ENCODE measurements around the gene ANKRD13D. TPM values are rescaled to one million over a fixed set of nuclear protein-coding genes. Genes with fewer than 3 reads are reported as not detected.
A peak's percentile ranks its signal among the peaks of the same experiment; 100 is the strongest.

Gene ANKRD13D
- total RNA-seq, 2 donors from 2014 or later, result 66.6 to 101 TPM

GRCh38 chr11:67282155-67282875, 6.8 kb upstream of the ANKRD13D start:
- Histone ChIP-seq H3K36me3 (peaks cover 75% of the 10 kb centered on the region), H3K9me3 (no peaks in the 10 kb centered on the region), H3K27me3 (replicated peaks; ENCODE audit: insufficient read depth) (no peaks in the 10 kb centered on the region), H3K4me1 (ENCODE audit: control insufficient read depth in 1 of 2, low read depth in 2 of 2) (peaks cover 13 to 30% of the 10 kb centered on the region in 2 donors), H3K27ac (peak overlapping the region in 1 of 2 donors; percentile 43), H3K4me3 (no peak overlapping the region)
- TF ChIP-seq CTCF (IDR thresholded peaks at IDR 0.05), result no peak
- DNase-seq (ENCODE audit: low spot score) (no peak), ATAC-seq (ENCODE audit: insufficient number of reproducible peaks, low FRiP score, low read depth) (no peak)

GRCh38 chr11:67282876-67283371, 6.2 kb upstream of the ANKRD13D start:
- peaks cover 75% of the 10 kb centered on the region for H3K36me3 ChIP-seq
- ATAC-seq (ENCODE audit: insufficient number of reproducible peaks, low FRiP score, low read depth) (no peak), DNase-seq (ENCODE audit: low spot score) (no peak)
- TF ChIP-seq CTCF (IDR thresholded peaks at IDR 0.05), result no peak
- H3K4me3 ChIP-seq, result no peak overlapping the region
- H3K9me3 ChIP-seq, result no peaks in the 10 kb centered on the region
- peaks cover 15 to 30% of the 10 kb centered on the region in 2 donors for H3K4me1 ChIP-seq (ENCODE audit: control insufficient read depth in 1 of 2, low read depth in 2 of 2)
- H3K27ac ChIP-seq, result peak overlapping the region in 1 of 2 donors; percentile 43
- H3K27me3 ChIP-seq (replicated peaks; ENCODE audit: insufficient read depth), result no peaks in the 10 kb centered on the region

GRCh38 chr11:67283481-67283963, 5.6 kb upstream of the ANKRD13D start:
- no peak overlapping the region for H3K27ac ChIP-seq
- ATAC-seq (ENCODE audit: insufficient number of reproducible peaks, low FRiP score, low read depth) (no peak), DNase-seq (ENCODE audit: low spot score) (no peak)
- H3K9me3 ChIP-seq, result no peaks in the 10 kb centered on the region
- TF ChIP-seq CTCF (IDR thresholded peaks at IDR 0.05), result no peak
- H3K4me3 ChIP-seq, result no peak overlapping the region
- peaks cover 75% of the 10 kb centered on the region for H3K36me3 ChIP-seq
- no peaks in the 10 kb centered on the region for H3K27me3 ChIP-seq (replicated peaks; ENCODE audit: insufficient read depth)
- H3K4me1 ChIP-seq (ENCODE audit: control insufficient read depth in 1 of 2, low read depth in 2 of 2), result peaks cover 11 to 30% of the 10 kb centered on the region in 2 donors

GRCh38 chr11:67284811-67285540, 4.1 kb upstream of the ANKRD13D start:
- Histone ChIP-seq H3K4me1 (ENCODE audit: control insufficient read depth in 1 of 2, low read depth in 2 of 2) (peaks cover 12 to 27% of the 10 kb centered on the region in 2 donors), H3K4me3 (no peak overlapping the region), H3K27me3 (replicated peaks; ENCODE audit: insufficient read depth) (no peaks in the 10 kb centered on the region), H3K27ac (peak overlapping the region in 1 of 2 donors; percentile 26), H3K36me3 (peaks cover 63% of the 10 kb centered on the region), H3K9me3 (no peaks in the 10 kb centered on the region)
- no peak for TF ChIP-seq CTCF (IDR thresholded peaks at IDR 0.05)
- ATAC-seq (ENCODE audit: insufficient number of reproducible peaks, low FRiP score, low read depth), result no peak
- DNase-seq (ENCODE audit: low spot score), result no peak

Measured in thoracic aorta (tissue), 2 donors.